Retinal pigment epithelial cell (primary cell): Measurements from ENCODE around the gene CPZ.

Experiments
- DNase-seq: peaks from one replicate; pipeline ENCODE4 v3.0.0-alpha.2; 2010; ENCODE audit warnings: low read depth
- H3K4me3 ChIP-seq: 2 replicates; pipeline ENCODE4 v1.5.1; 2011; ENCODE audit warnings: mild to moderate bottlenecking, low read length, control low read depth, moderate library complexity
- TF ChIP-seq, protein P1 (sequence below): conservative IDR thresholded peaks from 2 replicates; pipeline ENCODE4 v1.5.1; 2011; ENCODE audit warnings: low read depth, low read length, control low read depth, inconsistent platforms

The CPZ gene

DNA sequence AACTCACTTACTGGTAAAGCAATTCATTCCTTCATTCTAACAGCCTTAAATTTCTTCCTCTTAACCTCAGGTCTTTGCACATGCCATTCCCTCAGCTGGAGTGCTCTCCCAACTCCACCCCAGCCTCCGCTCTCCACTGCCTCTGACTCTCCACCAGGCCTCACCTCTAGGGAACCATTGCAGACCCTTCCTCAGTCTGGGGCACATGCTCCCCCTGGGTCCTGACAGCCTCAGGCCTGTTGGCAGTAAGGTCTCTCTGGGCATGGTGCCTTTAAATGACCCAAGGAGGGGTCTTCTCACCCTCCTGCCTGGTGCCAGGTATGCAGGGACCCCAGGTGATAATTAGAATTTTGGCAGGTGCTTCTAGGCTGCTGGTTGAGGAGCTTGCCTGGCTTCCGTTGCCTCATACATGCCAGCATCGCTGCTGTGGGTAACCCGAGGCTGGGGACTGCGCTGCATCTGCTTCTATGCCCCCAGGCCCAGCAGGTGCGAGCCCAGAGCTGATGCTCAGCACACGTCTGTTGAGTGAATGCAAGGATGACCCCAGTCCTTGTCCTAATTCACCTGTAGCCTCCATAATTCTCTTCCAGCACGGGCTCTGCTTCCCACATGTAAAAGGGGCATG lies 39.9 kb upstream of the CPZ start:
- TF ChIP-seq, protein P1, sequence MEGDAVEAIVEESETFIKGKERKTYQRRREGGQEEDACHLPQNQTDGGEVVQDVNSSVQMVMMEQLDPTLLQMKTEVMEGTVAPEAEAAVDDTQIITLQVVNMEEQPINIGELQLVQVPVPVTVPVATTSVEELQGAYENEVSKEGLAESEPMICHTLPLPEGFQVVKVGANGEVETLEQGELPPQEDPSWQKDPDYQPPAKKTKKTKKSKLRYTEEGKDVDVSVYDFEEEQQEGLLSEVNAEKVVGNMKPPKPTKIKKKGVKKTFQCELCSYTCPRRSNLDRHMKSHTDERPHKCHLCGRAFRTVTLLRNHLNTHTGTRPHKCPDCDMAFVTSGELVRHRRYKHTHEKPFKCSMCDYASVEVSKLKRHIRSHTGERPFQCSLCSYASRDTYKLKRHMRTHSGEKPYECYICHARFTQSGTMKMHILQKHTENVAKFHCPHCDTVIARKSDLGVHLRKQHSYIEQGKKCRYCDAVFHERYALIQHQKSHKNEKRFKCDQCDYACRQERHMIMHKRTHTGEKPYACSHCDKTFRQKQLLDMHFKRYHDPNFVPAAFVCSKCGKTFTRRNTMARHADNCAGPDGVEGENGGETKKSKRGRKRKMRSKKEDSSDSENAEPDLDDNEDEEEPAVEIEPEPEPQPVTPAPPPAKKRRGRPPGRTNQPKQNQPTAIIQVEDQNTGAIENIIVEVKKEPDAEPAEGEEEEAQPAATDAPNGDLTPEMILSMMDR = no peak

DNA sequence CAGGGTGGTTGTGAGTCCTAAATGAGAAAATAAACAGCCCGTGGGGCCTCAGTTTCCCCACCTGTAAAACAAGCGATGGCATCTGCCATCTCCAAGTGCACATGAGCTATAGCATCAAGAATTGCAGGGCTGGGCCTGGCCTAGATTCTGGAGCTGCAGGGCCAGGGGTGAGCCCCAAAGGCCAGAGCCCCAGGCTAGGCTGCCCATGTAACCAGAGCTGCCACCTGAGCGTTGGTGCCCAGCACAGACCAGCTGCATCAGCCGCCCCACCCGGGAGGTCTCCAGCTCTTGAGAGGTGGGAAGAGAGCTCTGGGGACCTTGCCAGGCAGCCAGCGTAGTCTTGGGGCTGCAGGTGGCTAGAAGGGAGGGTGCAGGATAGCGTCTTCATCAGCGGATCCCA lies 39.3 kb upstream of the CPZ start:
- DNase-seq = no peak
- TF ChIP-seq, protein P1 = no peak
- H3K4me3 ChIP-seq = no peak overlapping the region

More for the DNA sequence above, 39.9 kb upstream of the CPZ start:
- H3K4me3 ChIP-seq = no peak overlapping the region
- no peak for DNase-seq

DNA sequence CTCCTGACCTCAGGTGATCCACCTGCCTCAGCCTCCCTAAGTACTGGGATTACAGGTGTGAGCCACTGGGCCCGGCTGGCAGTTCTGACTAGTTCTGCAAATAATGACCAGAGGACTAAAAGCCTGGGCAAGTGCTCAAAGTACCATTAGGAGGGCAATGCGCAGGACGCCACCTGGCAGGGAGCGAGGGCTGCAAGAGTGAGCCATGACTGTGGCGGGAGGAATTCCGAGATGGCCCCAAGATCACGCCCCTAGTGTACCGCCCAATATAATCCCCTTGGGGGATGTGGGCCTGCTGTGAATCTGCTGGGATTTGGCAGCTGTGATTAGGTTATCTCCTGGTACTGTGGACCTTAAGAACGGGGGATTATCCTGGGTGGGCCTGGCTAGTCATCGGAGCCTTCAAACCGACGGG lies 38.6 kb upstream of the CPZ start:
- H3K4me3 ChIP-seq = no peak overlapping the region
- DNase-seq = no peak
- TF ChIP-seq, protein P1 = no peak

DNA sequence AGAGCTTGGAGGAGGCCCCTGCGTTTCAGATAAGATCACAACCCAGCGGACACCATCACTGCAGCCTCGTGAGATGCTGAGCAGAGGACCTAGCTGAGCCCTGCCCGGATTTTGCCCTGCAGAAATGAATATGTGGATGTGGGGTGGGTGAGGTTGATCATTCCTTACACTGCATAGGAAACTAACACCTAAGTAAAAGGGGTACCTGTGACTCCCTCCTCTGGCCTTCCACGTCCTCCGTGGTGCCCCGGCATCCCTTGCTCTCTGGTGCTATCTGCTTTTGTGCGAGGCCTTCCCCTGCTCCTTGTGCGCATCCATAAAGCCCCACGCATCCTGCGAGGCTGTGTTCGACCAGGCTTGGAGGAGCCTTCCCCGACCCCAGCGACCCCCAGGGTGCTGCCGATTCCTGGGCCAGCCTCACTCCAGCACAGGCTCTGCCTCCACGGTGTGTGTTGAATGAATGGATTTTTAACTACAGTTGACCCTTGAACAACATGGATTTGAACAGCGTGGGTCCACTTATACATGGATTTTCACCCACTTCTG lies 37.9 kb upstream of the CPZ start:
- TF ChIP-seq, protein P1 = no peak
- H3K4me3 ChIP-seq = no peak overlapping the region
- no peak for DNase-seq

DNA sequence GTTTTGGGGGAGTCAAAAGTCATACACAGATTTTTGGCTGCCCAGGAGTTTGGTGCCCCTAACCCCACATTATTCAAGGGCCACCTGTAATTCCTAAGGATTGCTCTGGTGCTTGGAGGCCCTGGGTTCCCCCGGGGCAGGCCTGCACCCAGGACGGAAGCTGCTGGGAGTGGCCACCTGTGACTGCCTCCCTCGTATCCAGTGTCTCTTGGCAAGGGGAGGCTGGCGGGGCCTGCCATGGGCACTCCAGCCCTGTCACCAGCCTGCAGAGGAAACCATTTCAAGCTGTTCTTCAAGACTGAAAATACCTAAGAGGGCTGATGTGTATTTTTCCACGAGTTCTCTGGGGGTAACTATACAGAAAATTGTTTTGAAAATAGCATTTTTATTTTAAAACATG lies 36.8 kb upstream of the CPZ start:
- TF ChIP-seq, protein P1 = no peak
- no peak overlapping the region for H3K4me3 ChIP-seq
- DNase-seq = no peak

DNA sequence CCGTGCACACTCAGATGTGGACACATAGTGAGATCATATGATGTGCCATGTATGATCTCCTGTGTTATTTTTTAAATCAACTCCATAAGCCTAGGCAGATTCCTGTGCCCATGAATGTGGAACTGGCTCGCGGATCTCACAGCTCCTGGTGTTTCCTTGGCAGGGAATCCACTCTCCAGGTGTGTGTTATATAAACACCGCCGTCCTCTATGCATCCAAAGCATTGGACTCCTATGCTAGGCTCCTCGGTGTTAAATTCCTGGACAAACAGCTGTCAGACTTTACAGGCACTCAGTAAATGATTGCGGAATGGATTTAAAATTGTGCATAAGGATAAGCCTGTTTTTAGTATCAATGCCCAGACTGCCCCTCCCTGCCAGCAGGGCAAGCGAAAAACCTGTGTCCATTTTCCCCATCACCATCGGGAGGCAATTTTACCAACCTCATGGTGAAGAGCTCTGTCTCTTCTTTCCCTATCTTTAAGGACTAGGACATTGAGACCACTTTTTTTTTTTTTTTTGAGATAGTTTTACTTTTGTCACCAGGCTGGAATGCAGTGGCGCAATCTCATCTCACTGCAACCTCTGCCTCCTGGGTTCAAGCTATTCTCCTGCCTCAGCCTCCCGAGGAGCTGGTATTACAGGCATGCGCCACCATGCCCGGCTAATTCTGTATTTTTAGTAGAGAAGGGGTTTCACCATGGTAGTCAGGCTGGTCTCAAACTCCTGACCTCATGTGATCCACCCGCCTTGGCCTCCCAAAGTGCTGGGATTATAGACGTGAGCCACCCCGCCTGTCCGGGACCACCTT lies 36.0 kb upstream of the CPZ start:
- TF ChIP-seq, protein P1 = no peak

More for the DNA sequence above, 36.0 kb upstream of the CPZ start:
- H3K4me3 ChIP-seq = no peak overlapping the region
- no peak for DNase-seq
